ENCODE measurements around the gene WBP1. TPM values are rescaled to one million over a fixed set of nuclear protein-coding genes. Genes with fewer than 3 reads are reported as not detected.

Gene WBP1
- total RNA-seq, 1 donor from 2014 or later: 18.1 TPM

DNA sequence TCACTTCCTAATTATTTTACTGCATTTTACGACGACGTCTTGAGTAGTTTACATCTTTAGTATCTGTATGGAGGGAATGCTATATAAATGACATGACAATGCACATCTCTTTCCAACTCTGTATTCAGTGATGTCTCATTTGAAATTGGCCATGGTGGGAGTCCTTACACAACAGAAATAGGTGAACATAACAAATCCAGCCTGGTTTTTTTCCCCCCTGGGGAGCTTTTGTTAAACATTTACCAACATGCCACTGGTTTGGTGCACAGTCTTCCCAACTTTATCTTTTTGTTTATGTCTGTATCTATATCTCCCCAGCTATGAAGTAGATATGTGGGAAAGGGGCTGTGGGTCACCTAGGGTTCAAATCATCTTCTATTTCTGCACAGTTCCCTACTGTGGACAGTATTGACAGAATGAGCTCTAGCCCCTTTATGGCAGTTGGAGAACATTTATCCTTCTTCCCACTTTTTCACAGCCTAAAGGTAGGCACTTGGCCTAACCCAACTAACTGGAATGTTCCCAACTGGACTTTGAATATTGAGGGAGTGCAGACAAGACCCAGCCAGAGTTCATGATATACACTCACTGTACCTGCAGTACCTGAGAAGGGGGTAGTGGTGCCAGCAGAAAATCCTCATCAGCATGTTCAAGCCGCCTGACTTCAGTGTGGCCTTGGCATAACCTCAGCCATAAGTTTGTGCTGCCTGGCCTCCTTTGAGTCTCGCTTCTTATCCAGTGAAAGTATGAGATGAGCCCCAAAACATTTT is 10.8 kb upstream of the WBP1 start:
- intact Hi-C loops (cut with DNase I): no loop called here
- TF ChIP-seq, protein P1, sequence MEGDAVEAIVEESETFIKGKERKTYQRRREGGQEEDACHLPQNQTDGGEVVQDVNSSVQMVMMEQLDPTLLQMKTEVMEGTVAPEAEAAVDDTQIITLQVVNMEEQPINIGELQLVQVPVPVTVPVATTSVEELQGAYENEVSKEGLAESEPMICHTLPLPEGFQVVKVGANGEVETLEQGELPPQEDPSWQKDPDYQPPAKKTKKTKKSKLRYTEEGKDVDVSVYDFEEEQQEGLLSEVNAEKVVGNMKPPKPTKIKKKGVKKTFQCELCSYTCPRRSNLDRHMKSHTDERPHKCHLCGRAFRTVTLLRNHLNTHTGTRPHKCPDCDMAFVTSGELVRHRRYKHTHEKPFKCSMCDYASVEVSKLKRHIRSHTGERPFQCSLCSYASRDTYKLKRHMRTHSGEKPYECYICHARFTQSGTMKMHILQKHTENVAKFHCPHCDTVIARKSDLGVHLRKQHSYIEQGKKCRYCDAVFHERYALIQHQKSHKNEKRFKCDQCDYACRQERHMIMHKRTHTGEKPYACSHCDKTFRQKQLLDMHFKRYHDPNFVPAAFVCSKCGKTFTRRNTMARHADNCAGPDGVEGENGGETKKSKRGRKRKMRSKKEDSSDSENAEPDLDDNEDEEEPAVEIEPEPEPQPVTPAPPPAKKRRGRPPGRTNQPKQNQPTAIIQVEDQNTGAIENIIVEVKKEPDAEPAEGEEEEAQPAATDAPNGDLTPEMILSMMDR (IDR thresholded peaks at IDR 0.05): no peak
- Histone ChIP-seq H3K4me3 (no peak overlapping the region), H3K4me1 (peaks cover 0 to 2% of the 10 kb centered on the region in 2 donors), H3K27ac (no peak overlapping the region), H3K9me3 (no peaks in the 10 kb centered on the region), H3K27me3 (no peaks in the 10 kb centered on the region), H3K36me3 (no peaks in the 10 kb centered on the region)
- no peak for DNase-seq (ENCODE audit: low spot score in 2 of 2)

DNA sequence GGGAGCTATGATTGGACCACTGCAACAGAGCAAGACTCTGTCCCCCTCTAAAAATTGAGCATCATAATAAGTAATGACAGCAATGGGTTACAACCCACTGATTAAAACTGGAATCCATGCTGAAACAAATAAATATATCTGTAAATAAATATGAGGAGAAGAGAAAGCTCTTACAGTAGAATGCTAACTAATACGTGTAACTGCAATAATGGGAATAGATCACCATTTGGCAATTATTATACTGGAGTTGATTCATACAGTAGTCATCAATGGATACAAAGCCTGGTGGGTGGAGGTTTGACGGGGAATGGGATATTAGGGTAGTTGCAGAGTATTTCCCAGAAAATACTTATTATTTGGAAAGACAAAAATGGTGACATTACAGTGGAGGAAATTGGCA is 9.5 kb upstream of the WBP1 start:
- Histone ChIP-seq H3K36me3 (no peaks in the 10 kb centered on the region), H3K4me3 (no peak overlapping the region), H3K27ac (no peak overlapping the region), H3K27me3 (no peaks in the 10 kb centered on the region), H3K9me3 (no peaks in the 10 kb centered on the region), H3K4me1 (peaks cover 0 to 2% of the 10 kb centered on the region in 2 donors)
- TF ChIP-seq, protein P1 (IDR thresholded peaks at IDR 0.05): no peak
- DNase-seq (ENCODE audit: low spot score in 2 of 2): no peak
- intact Hi-C loops (cut with DNase I): no loop called here

DNA sequence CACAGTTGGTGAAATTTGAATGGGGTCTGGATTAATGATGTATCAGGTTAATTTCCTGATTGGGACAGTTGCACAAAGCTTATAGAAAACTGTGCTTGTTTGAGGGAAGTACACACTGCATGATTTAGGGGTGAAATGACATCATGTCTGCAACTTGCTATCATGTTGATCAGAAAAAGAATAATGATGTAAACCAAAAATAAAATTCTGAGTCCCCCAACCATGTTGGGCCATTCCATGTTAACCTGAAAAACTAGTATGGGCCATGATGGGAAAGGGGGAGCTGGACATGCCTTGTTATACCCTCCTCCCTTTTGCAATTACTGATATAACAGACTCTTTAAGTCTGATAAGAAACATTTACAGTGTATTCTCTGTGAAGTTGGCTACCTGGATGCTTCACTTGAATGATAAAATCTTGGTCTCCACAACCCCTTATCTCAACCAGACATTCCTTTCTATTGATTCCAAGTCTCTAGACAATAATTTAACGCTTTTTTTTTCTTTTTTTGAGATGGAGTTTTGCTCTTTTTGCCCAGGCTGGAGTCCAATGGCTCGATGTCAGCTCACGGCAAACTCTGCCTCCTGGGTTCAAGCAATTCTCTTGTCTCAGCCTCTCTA is 7.6 kb upstream of the WBP1 start:
- Histone ChIP-seq H3K27ac (no peak overlapping the region), H3K27me3 (no peaks in the 10 kb centered on the region), H3K9me3 (no peaks in the 10 kb centered on the region), H3K36me3 (no peaks in the 10 kb centered on the region), H3K4me1 (peaks cover 5 to 6% of the 10 kb centered on the region in 2 donors), H3K4me3 (no peak overlapping the region)
- no peak for DNase-seq (ENCODE audit: low spot score in 2 of 2)
- intact Hi-C loops (cut with DNase I): loop anchor here (10.0 kb wide), 1 partner anchor 1896 kb away; no protein-coding TSS in a partner anchor
- TF ChIP-seq, protein P1 (IDR thresholded peaks at IDR 0.05): no peak

GRCh38 chr2:74454654-74455511 is 3.4 kb upstream of the WBP1 start, which contains the start of gene INO80B:
TSS of gene INO80B (plus strand) at chr2:74455087. CDS start at chr2:74455117, 30 bp downstream.
- peak; percentile 85 to 98 for DNase-seq (ENCODE audit: low spot score in 2 of 2)
- Histone ChIP-seq H3K36me3 (no peaks in the 10 kb centered on the region), H3K4me3 (peak within 1 kb of the TSS; percentile 82 to 83), H3K27ac (peak within 1 kb of the TSS in 1 of 2 donors; percentile 78), H3K27me3 (no peaks in the 10 kb centered on the region), H3K9me3 (no peaks in the 10 kb centered on the region), H3K4me1 (peaks cover 7 to 31% of the 10 kb centered on the region in 2 donors)
- intact Hi-C loops (cut with DNase I): loop anchor here (1.0 to 10.0 kb wide), 8 partner anchors 28 to 1900 kb away; partner anchors contain the start of genes C2orf81, CCT7, PCGF1 and PRADC1
- TF ChIP-seq, protein P1 (IDR thresholded peaks at IDR 0.05): no peak

GRCh38 chr2:74457129-74457548 is 1.1 kb upstream of the WBP1 start:
- H3K27me3 ChIP-seq: no peaks in the 10 kb centered on the region
- TF ChIP-seq, protein P1 (IDR thresholded peaks at IDR 0.05): no peak
- peak overlapping the region; percentile 67 to 68 for H3K4me3 ChIP-seq
- H3K9me3 ChIP-seq: no peaks in the 10 kb centered on the region
- peaks cover 0 to 9% of the 10 kb centered on the region in 2 donors for H3K36me3 ChIP-seq
- no peak for DNase-seq (ENCODE audit: low spot score in 2 of 2)
- intact Hi-C loops (cut with DNase I): loop anchor here (5.0 to 10.0 kb wide), 3 partner anchors 630 to 1902 kb away; partner anchors contain the start of genes CCT7, PRADC1 and STAMBP
- peak overlapping the region; percentile 91 to 94 for H3K27ac ChIP-seq
- H3K4me1 ChIP-seq: peaks cover 7 to 31% of the 10 kb centered on the region in 2 donors

Measured in ascending aorta (tissue), 2 donors.